GM12878 (cell line): ENCODE results near the gene CYLC2. TPM values are rescaled to one million over a fixed set of nuclear protein-coding genes. Genes with fewer than 3 reads are reported as not detected.

Experiments
- ATAC-seq: fragments of 200-7000 bp; cut with Tn5 transposase; 3 replicates; pipeline ENCODE4 v1.9.1; 2020; ENCODE audit warnings: mild to moderate bottlenecking, moderate library complexity
- BruUV-seq: library from RNA; stranded (reverse); fragments of 400-500 nt; replicated peaks from 2 replicates; lab custom pipeline; 2021; lab: Mats Ljungman, UMichigan
- CTCF ChIA-PET: fragments of 300-600 bp; sonication (Branson Sonifier 250); formaldehyde crosslinking; extraction: SDS; loops from one replicate; lab custom pipeline; 2021; ENCODE audit warnings: inconsistent platforms; lab: Yijun Ruan, JAX
- POLR2A ChIA-PET: fragments of 350-600 bp; formaldehyde crosslinking; extraction: SDS; loops from one replicate; lab custom pipeline; 2021; ENCODE audit warnings: inconsistent platforms; lab: Charles Lee
- RAD21 ChIA-PET: fragments of 300-600 bp; sonication (Branson Sonifier 250); formaldehyde crosslinking; loops from one replicate; lab custom pipeline; 2023; ENCODE audit warnings: antibody characterized with exemption; ENCODE audit not compliant: unreplicated experiment; lab: Charles Lee
- SMC1A ChIA-PET: fragments of 300-600 bp; sonication (Branson Sonifier 250); formaldehyde crosslinking; loops from one replicate; lab custom pipeline; 2023; ENCODE audit not compliant: unreplicated experiment, uncharacterized antibody; lab: Charles Lee
- DNase-seq: peaks from one replicate; pipeline ENCODE4 v3.0.0-alpha.2; 2011; ENCODE audit warnings: low read depth, low spot score
- FAIRE-seq: peaks from 3 replicates; lab custom pipeline; 2011; peaks lifted over from hg19 to GRCh38; lab: Jason Lieb, UNC
- H2AFZ ChIP-seq: 2 replicates; pipeline ENCODE4 v1.6.0; 2011; ENCODE audit warnings: low read depth, low read length, control low read depth; ENCODE audit not compliant: control insufficient read depth
- H3K27ac ChIP-seq: 2 replicates; pipeline ENCODE4 v1.5.1; 2011; ENCODE audit warnings: control low read depth; ENCODE audit not compliant: control insufficient read depth, insufficient read depth
- H3K27me3 ChIP-seq, 2 experiments: replicated peaks in 1 of 2; 2 replicates each; pipeline versions ENCODE4 v1.6.0 to v1.6.1; 2011; ENCODE audit warnings: low read length in 1 of 2; ENCODE audit not compliant: control insufficient read depth in 2 of 2, insufficient read depth in 2 of 2
- H3K36me3 ChIP-seq, 2 experiments: 2 replicates each; pipeline ENCODE4 v1.5.1; 2011; ENCODE audit warnings: low read length in 1 of 2; ENCODE audit not compliant: control insufficient read depth in 2 of 2, insufficient read depth in 2 of 2
- H3K4me1 ChIP-seq: 2 replicates; pipeline ENCODE4 v1.6.1; 2011; ENCODE audit warnings: mild to moderate bottlenecking, low read length, moderate library complexity, mixed read lengths; ENCODE audit not compliant: control insufficient read depth, insufficient read depth
- H3K4me2 ChIP-seq: 2 replicates; pipeline ENCODE4 v1.6.0; 2011; ENCODE audit warnings: control low read depth; ENCODE audit not compliant: control insufficient read depth, insufficient read depth
- H3K4me3 ChIP-seq: fragments of 200-600 bp; sonication (generic); 2 replicates; pipeline ENCODE4 v1.5.1; 2016
- H3K79me2 ChIP-seq: 2 replicates; pipeline ENCODE4 v1.6.0; 2011; ENCODE audit warnings: low read length; ENCODE audit not compliant: control insufficient read depth, insufficient read depth
- H3K9ac ChIP-seq: 2 replicates; pipeline ENCODE4 v1.8.0; 2011; ENCODE audit warnings: low read length, control low read depth, mixed read lengths; ENCODE audit not compliant: control insufficient read depth, insufficient read depth
- H3K9me3 ChIP-seq: replicated peaks from 3 replicates; pipeline ENCODE4 v1.5.1; 2011; ENCODE audit warnings: mild to moderate bottlenecking, low read length; ENCODE audit not compliant: control insufficient read depth, insufficient read depth
- H4K20me1 ChIP-seq: 2 replicates; pipeline ENCODE4 v1.6.0; 2011; ENCODE audit not compliant: control insufficient read depth, insufficient read depth
- CHD1 ChIP-seq: IDR thresholded peaks from 2 replicates; pipeline ENCODE4 v1.6.1; 2012; ENCODE audit warnings: low read depth, low read length, improper control_type of control experiment
- EP300 ChIP-seq, 2 experiments: fragments of 150-350 bp in 1 of 2; IDR thresholded peaks; 2 replicates each; pipeline ENCODE4 v1.6.1; 2011 to 2012; ENCODE audit warnings: low read depth in 2 of 2, low read length in 2 of 2, borderline replicate concordance in 1 of 2, improper control_type of control experiment in 1 of 2, inconsistent platforms in 1 of 2; ENCODE audit not compliant: control insufficient read depth in 1 of 2
- KLF5 ChIP-seq: fragments of 450-650 bp; IDR thresholded peaks from 2 replicates; pipeline ENCODE4 v1.6.1; 2014; ENCODE audit warnings: mild to moderate bottlenecking; ENCODE audit not compliant: partially characterized antibody
- TAF1 ChIP-seq: IDR thresholded peaks from 2 replicates; pipeline ENCODE4 v1.6.1; 2011; ENCODE audit warnings: mild to moderate bottlenecking, low read depth, low read length, borderline replicate concordance
- TBL1XR1 ChIP-seq: IDR thresholded peaks from 2 replicates; pipeline ENCODE4 v1.6.1; 2012; ENCODE audit warnings: low read depth, low read length, improper control_type of control experiment
- WGBS: methylation state at CpG from one replicate; pipeline ENCODE4 v1.1.6; 2016; ENCODE audit warnings: low lambda C conversion rate; ENCODE audit not compliant: insufficient replicate concordance, insufficient coverage; ENCODE audit errors: missing lambda C conversion rate; 5-methylcytosine and 5-hydroxymethylcytosine counted together
- in situ Hi-C: fragments of 300-500 bp; cut with MboI; formaldehyde crosslinking; loops from 9 replicates; pipeline ENCODE4 v1.14.3; 2018; ENCODE audit warnings: mixed read lengths
- intact Hi-C: fragments of 100-400 bp; cut with micrococcal nuclease; formaldehyde crosslinking; loops from one replicate; pipeline ENCODE4 v1.14.2; 2022; ENCODE audit not compliant: unreplicated experiment
- polyA plus RNA-seq, 11 experiments: library from polyadenylated mRNA; depleted of rRNA in 4 of 11; unstranded in 6 of 11; stranded (reverse) in 5 of 11; fragments of >200 nt; fragmentation: Nextera tagmentation in 4 of 11; fragmentation: Illumina TruSeq in 1 of 11; extraction: Ambion mirVana in 4 of 11; extraction: Trizol in 1 of 11; gene quantifications; 1 replicate in 1 of 11; 2 replicates in 10 of 11; pipeline versions ENCODE4 v1.2.1 to v1.2.3, GENCODE V29; 2011 to 2016; ENCODE audit warnings: inconsistent platforms in 2 of 11, missing spikeins in 2 of 11, low read depth in 1 of 11
- total RNA-seq, 4 experiments: library from RNA; depleted of rRNA in 3 of 4; stranded (reverse); fragments of >200 nt in 3 of 4; fragmentation: Illumina TruSeq in 1 of 4; extraction: Trizol in 1 of 4; gene quantifications; 2 replicates each; pipeline versions ENCODE4 v1.2.1 to v1.2.3, GENCODE V29; 2013 to 2021
- TF ChIP-seq, protein P1 (sequence below): fragments of 450-650 bp; IDR thresholded peaks from 2 replicates; pipeline ENCODE4 v1.6.1; 2017; ENCODE audit warnings: low read depth, mild to moderate bottlenecking, moderate library complexity
- TF ChIP-seq, protein P2 (sequence below): IDR thresholded peaks from 2 replicates; pipeline ENCODE4 v1.6.1; 2011; ENCODE audit warnings: low read depth, low read length, improper control_type of control experiment, borderline replicate concordance
- TF ChIP-seq, protein P3 (sequence below): fragments of 450-650 bp; IDR thresholded peaks from 2 replicates; pipeline ENCODE4 v1.6.1; 2018; ENCODE audit warnings: mild to moderate bottlenecking, low read depth, moderate library complexity; ENCODE audit not compliant: partially characterized antibody
- TF ChIP-seq, protein P4 (sequence below): fragments of 450-650 bp; IDR thresholded peaks from 2 replicates; pipeline ENCODE4 v1.6.1; 2017; ENCODE audit warnings: mild to moderate bottlenecking, moderate library complexity

Gene CYLC2
- total and polyA plus RNA-seq, 10 of the 15 experiments (the other 5 are each of a cell fraction or from before 2014, with no cell fraction given) = not detected

DNA sequence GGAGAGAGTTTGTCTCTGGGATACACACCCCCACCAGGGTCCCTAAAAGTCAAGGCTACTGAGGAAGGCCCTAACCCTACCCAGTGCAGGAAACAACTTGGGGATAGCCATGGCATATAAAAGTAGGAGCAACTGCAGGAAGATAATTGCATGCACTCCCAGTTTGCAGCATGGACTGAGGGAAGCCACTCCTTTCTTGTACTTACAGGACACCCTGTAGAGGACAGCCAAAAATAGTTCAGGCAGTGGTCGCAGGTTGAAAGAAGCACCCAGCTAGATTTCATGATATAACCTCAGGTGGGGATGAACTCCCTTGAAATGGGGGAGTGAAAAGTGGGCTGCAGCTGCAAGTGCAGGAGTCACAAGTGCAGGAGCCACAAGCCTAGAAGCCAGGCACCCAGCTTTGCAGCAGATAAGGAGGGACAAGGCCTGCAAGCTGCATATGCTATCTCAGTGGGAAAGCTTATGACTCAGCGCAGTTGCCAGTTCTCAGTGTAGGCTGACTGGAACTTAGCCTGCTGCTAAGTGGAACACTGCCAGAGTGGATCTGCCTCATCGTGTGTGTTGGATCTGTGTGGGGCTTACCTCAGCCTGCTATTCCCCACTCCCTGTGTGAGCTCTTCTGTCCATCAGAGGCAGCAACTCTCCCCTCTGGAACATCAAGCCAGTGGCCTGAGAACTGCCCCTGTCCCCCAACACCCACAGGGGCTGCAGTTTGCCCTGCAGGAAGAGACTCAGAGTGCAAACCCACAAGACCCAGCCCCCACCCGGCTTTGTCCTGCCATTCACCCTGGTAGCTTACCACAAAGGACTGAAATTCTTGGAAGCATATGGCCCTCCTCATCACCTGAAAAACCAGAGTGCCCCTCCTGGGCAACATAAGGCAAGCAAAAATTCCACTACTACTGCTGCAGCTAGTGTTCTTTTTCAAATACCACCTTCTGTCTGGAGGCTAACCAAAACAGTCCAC is 42.7 kb downstream of the CYLC2 start (continued):
- TF ChIP-seq EP300 (IDR thresholded peaks at IDR 0.05; ENCODE audit: borderline replicate concordance in 1 of 2, control insufficient read depth in 1 of 2, low read depth in 2 of 2, low read length in 2 of 2) (no peak), KLF5 (no peak), TBL1XR1 (no peak)

DNA sequence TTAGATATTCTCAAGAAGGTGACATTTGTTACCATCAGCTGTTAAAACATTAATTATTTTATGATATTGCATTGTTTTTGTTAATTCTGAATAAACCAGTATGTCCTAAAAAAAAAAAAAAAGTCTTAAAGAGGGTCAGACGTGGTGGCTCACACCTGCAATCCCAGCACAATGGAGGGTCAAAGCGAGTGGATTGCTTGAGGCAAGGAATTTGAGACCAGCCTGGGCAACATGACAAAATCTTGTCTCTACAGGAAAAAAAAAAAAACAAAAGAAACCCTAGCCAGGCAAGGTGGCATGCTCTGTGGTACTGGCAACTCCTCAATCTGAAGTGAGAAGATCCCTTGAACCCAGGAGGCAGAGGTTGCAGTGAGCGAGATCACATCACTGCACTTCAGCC is 46.8 kb downstream of the CYLC2 start:
- ATAC-seq (no peak), FAIRE-seq (no peak)
- in situ Hi-C loops = no loop called here
- TF ChIP-seq, protein P1, sequence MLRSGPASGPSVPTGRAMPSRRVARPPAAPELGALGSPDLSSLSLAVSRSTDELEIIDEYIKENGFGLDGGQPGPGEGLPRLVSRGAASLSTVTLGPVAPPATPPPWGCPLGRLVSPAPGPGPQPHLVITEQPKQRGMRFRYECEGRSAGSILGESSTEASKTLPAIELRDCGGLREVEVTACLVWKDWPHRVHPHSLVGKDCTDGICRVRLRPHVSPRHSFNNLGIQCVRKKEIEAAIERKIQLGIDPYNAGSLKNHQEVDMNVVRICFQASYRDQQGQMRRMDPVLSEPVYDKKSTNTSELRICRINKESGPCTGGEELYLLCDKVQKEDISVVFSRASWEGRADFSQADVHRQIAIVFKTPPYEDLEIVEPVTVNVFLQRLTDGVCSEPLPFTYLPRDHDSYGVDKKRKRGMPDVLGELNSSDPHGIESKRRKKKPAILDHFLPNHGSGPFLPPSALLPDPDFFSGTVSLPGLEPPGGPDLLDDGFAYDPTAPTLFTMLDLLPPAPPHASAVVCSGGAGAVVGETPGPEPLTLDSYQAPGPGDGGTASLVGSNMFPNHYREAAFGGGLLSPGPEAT = no peak
- TF ChIP-seq, protein P2, sequence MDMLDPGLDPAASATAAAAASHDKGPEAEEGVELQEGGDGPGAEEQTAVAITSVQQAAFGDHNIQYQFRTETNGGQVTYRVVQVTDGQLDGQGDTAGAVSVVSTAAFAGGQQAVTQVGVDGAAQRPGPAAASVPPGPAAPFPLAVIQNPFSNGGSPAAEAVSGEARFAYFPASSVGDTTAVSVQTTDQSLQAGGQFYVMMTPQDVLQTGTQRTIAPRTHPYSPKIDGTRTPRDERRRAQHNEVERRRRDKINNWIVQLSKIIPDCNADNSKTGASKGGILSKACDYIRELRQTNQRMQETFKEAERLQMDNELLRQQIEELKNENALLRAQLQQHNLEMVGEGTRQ = no peak
- TF ChIP-seq CHD1 = no peak
- no peak for TF ChIP-seq TAF1
- TF ChIP-seq, protein P3, sequence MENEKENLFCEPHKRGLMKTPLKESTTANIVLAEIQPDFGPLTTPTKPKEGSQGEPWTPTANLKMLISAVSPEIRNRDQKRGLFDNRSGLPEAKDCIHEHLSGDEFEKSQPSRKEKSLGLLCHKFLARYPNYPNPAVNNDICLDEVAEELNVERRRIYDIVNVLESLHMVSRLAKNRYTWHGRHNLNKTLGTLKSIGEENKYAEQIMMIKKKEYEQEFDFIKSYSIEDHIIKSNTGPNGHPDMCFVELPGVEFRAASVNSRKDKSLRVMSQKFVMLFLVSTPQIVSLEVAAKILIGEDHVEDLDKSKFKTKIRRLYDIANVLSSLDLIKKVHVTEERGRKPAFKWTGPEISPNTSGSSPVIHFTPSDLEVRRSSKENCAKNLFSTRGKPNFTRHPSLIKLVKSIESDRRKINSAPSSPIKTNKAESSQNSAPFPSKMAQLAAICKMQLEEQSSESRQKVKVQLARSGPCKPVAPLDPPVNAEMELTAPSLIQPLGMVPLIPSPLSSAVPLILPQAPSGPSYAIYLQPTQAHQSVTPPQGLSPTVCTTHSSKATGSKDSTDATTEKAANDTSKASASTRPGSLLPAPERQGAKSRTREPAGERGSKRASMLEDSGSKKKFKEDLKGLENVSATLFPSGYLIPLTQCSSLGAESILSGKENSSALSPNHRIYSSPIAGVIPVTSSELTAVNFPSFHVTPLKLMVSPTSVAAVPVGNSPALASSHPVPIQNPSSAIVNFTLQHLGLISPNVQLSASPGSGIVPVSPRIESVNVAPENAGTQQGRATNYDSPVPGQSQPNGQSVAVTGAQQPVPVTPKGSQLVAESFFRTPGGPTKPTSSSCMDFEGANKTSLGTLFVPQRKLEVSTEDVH = no peak
- TF ChIP-seq, protein P4, sequence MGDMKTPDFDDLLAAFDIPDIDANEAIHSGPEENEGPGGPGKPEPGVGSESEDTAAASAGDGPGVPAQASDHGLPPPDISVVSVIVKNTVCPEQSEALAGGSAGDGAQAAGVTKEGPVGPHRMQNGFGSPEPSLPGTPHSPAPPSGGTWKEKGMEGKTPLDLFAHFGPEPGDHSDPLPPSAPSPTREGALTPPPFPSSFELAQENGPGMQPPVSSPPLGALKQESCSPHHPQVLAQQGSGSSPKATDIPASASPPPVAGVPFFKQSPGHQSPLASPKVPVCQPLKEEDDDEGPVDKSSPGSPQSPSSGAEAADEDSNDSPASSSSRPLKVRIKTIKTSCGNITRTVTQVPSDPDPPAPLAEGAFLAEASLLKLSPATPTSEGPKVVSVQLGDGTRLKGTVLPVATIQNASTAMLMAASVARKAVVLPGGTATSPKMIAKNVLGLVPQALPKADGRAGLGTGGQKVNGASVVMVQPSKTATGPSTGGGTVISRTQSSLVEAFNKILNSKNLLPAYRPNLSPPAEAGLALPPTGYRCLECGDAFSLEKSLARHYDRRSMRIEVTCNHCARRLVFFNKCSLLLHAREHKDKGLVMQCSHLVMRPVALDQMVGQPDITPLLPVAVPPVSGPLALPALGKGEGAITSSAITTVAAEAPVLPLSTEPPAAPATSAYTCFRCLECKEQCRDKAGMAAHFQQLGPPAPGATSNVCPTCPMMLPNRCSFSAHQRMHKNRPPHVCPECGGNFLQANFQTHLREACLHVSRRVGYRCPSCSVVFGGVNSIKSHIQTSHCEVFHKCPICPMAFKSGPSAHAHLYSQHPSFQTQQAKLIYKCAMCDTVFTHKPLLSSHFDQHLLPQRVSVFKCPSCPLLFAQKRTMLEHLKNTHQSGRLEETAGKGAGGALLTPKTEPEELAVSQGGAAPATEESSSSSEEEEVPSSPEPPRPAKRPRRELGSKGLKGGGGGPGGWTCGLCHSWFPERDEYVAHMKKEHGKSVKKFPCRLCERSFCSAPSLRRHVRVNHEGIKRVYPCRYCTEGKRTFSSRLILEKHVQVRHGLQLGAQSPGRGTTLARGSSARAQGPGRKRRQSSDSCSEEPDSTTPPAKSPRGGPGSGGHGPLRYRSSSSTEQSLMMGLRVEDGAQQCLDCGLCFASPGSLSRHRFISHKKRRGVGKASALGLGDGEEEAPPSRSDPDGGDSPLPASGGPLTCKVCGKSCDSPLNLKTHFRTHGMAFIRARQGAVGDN = no peak

More for the DNA sequence above, 46.8 kb downstream of the CYLC2 start:
- H3K36me3 ChIP-seq = no peaks in the 10 kb centered on the region
- H3K27ac ChIP-seq = no peak overlapping the region
- no peaks in the 10 kb centered on the region for H3K27me3 ChIP-seq
- H2AFZ ChIP-seq = no peak overlapping the region
- no peaks in the 10 kb centered on the region for H3K4me1 ChIP-seq
- CTCF ChIA-PET = no interaction called here
- POLR2A ChIA-PET = no interaction called here
- no peak overlapping the region for H3K4me3 ChIP-seq
- intact Hi-C loops = no loop called here
- no TSS peak for BruUV-seq
- no peak for DNase-seq
- RAD21 ChIA-PET = interaction anchor here (0.7 kb wide), 1 partner anchor 10 kb away, joined by 3 read pairs; no protein-coding TSS in a partner anchor
- no peaks in the 10 kb centered on the region for H4K20me1 ChIP-seq
- SMC1A ChIA-PET = no interaction called here
- no peak overlapping the region for H3K9ac ChIP-seq
- H3K4me2 ChIP-seq = no peak overlapping the region
- H3K9me3 ChIP-seq = no peaks in the 10 kb centered on the region
- H3K79me2 ChIP-seq = no peaks in the 10 kb centered on the region
- WGBS = 3% methylated on average over 3 of the region's 3 CpGs
